Erythroblast (primary cell): Measurements from ENCODE around the gene TOM1L1.

Experiments
- GATA1 ChIP-seq: IDR thresholded peaks from 2 replicates; pipeline ENCODE4 v1.6.1; 2011; ENCODE audit warnings: low read depth, mild to moderate bottlenecking, control low read depth, low read length, moderate library complexity
- POLR2A ChIP-seq: IDR thresholded peaks from 2 replicates; pipeline ENCODE4 v1.6.1; 2011; ENCODE audit warnings: mild to moderate bottlenecking, low read length

- TF ChIP-seq POLR2A, result no peak
- TF ChIP-seq GATA1, result no peak
These were observed 1.5 kb upstream of the TOM1L1 start for GRCh38 chr17:54899201-54899600.
